ENCODE measurements around the gene PARD6G. TPM values are rescaled to one million over a fixed set of nuclear protein-coding genes. Genes with fewer than 3 reads are reported as not detected.

PARD6G gene
- total and polyA plus RNA-seq, 2 donors (not counting 1 experiment from before 2014, with no cell fraction given): 1.0 to 2.1 TPM

GRCh38 chr18:80253871-80254492, 6.7 kb upstream of the PARD6G start:
- Histone ChIP-seq H3K79me2 (ENCODE audit: control insufficient read depth, insufficient read depth, low read length) (no peaks in the 10 kb centered on the region), H3K27ac (ENCODE audit: insufficient read depth, low read length) (no peak overlapping the region), H3K9ac (ENCODE audit: insufficient read depth, low read length) (no peak overlapping the region), H2AFZ (ENCODE audit: low read length) (no peak overlapping the region), H3K36me3 (ENCODE audit: control insufficient read depth, insufficient read depth, low read length) (no peaks in the 10 kb centered on the region), H3K4me3 (replicated peaks in 1 of 4; ENCODE audit: control extremely low read depth in 1 of 4, insufficient read depth in 1 of 4, low read depth in 3 of 4, low read length in 4 of 4) (no peak overlapping the region), H3K9me3 (ENCODE audit: control insufficient read depth, insufficient read depth, low read depth, low read length) (no peaks in the 10 kb centered on the region), H3K4me1 (ENCODE audit: control insufficient read depth, extremely low read depth, insufficient read depth, low read length) (no peaks in the 10 kb centered on the region), H3K27me3 (ENCODE audit: control insufficient read depth, insufficient read depth, low read length) (no peaks in the 10 kb centered on the region), H3K4me2 (ENCODE audit: extremely low read depth, insufficient read depth, low read length) (no peak overlapping the region), H4K20me1 (ENCODE audit: control insufficient read depth, extremely low read depth, insufficient read depth, low read length) (no peaks in the 10 kb centered on the region)
- DNase-seq (ENCODE audit: low read depth in 2 of 2): no peak
- no peak for TF ChIP-seq CTCF (conservative IDR thresholded peaks at IDR 0.05 in 1 of 2, IDR thresholded peaks at IDR 0.05 in 1 of 2; ENCODE audit: low read depth in 1 of 2, low read length in 2 of 2)
- no peak for TF ChIP-seq EZH2 (IDR thresholded peaks at IDR 0.05; ENCODE audit: low read length, missing control alignments)

DNA sequence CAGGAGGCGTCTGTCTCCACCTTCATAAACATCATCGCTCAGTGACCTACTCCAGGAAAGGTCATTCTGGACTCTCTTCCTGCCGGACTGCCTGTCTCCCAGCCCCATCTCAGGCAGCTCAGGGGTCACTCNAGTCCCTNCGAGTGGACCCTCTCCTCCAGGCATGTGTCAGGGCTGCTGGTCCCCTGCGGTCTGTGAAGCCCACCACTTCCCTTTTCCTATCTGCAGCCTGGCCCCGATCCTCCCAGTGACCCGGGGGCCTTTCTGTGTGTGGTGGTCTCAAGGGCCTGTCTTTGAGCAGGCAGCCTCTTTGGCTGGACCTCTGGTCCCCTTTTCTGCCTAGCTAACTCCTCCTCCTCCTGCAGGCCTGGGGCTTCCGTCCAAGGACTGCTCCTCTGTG, 5.9 kb upstream of the PARD6G start:
- Histone ChIP-seq H2AFZ (ENCODE audit: low read length) (no peak overlapping the region), H3K9ac (ENCODE audit: insufficient read depth, low read length) (no peak overlapping the region), H3K27ac (ENCODE audit: insufficient read depth, low read length) (no peak overlapping the region), H3K4me1 (ENCODE audit: control insufficient read depth, extremely low read depth, insufficient read depth, low read length) (no peaks in the 10 kb centered on the region), H3K79me2 (ENCODE audit: control insufficient read depth, insufficient read depth, low read length) (no peaks in the 10 kb centered on the region), H3K4me2 (ENCODE audit: extremely low read depth, insufficient read depth, low read length) (no peak overlapping the region), H3K4me3 (replicated peaks in 1 of 4; ENCODE audit: control extremely low read depth in 1 of 4, insufficient read depth in 1 of 4, low read depth in 3 of 4, low read length in 4 of 4) (no peak overlapping the region), H3K36me3 (ENCODE audit: control insufficient read depth, insufficient read depth, low read length) (no peaks in the 10 kb centered on the region), H3K27me3 (ENCODE audit: control insufficient read depth, insufficient read depth, low read length) (no peaks in the 10 kb centered on the region), H4K20me1 (ENCODE audit: control insufficient read depth, extremely low read depth, insufficient read depth, low read length) (no peaks in the 10 kb centered on the region), H3K9me3 (ENCODE audit: control insufficient read depth, insufficient read depth, low read depth, low read length) (no peaks in the 10 kb centered on the region)
- DNase-seq (ENCODE audit: low read depth in 2 of 2): no peak
- no peak for TF ChIP-seq EZH2 (IDR thresholded peaks at IDR 0.05; ENCODE audit: low read length, missing control alignments)
- no peak for TF ChIP-seq CTCF (conservative IDR thresholded peaks at IDR 0.05 in 1 of 2, IDR thresholded peaks at IDR 0.05 in 1 of 2; ENCODE audit: low read depth in 1 of 2, low read length in 2 of 2)

- no peak overlapping the region for H3K9ac ChIP-seq (ENCODE audit: insufficient read depth, low read length)
- TF ChIP-seq CTCF (conservative IDR thresholded peaks at IDR 0.05 in 1 of 2, IDR thresholded peaks at IDR 0.05 in 1 of 2; ENCODE audit: low read depth in 1 of 2, low read length in 2 of 2): no peak
- TF ChIP-seq EZH2 (IDR thresholded peaks at IDR 0.05; ENCODE audit: low read length, missing control alignments): no peak
- H3K79me2 ChIP-seq (ENCODE audit: control insufficient read depth, insufficient read depth, low read length): no peaks in the 10 kb centered on the region
- no peaks in the 10 kb centered on the region for H3K36me3 ChIP-seq (ENCODE audit: control insufficient read depth, insufficient read depth, low read length)
- H4K20me1 ChIP-seq (ENCODE audit: control insufficient read depth, extremely low read depth, insufficient read depth, low read length): no peaks in the 10 kb centered on the region
- no peaks in the 10 kb centered on the region for H3K4me1 ChIP-seq (ENCODE audit: control insufficient read depth, extremely low read depth, insufficient read depth, low read length)
- H3K9me3 ChIP-seq (ENCODE audit: control insufficient read depth, insufficient read depth, low read depth, low read length): no peaks in the 10 kb centered on the region
- H3K27me3 ChIP-seq (ENCODE audit: control insufficient read depth, insufficient read depth, low read length): no peaks in the 10 kb centered on the region
- no peak overlapping the region for H3K4me2 ChIP-seq (ENCODE audit: extremely low read depth, insufficient read depth, low read length)
- DNase-seq (ENCODE audit: low read depth in 2 of 2): peak; percentile 26 to 75
- no peak overlapping the region for H3K4me3 ChIP-seq (replicated peaks in 1 of 4; ENCODE audit: control extremely low read depth in 1 of 4, insufficient read depth in 1 of 4, low read depth in 3 of 4, low read length in 4 of 4)
- H2AFZ ChIP-seq (ENCODE audit: low read length): no peak overlapping the region
- no peak overlapping the region for H3K27ac ChIP-seq (ENCODE audit: insufficient read depth, low read length)
Measured at GRCh38 chr18:80252136-80252535, 4.8 kb upstream of the PARD6G start.

Measured in fibroblast of lung (primary cell).